ENCODE data around the gene CNPY2. TPM values are rescaled to one million over a fixed set of nuclear protein-coding genes. Genes with fewer than 3 reads are reported as not detected.
"Not testable (repeated sequence)": the region's sequence is repeated elsewhere in the genome, so short reads cannot be mapped to it uniquely, and the experiment has no call there.

The CNPY2 gene
- total RNA-seq, 4 donors from 2014 or later: 72.5 to 131 (median 91.0) TPM

DNA sequence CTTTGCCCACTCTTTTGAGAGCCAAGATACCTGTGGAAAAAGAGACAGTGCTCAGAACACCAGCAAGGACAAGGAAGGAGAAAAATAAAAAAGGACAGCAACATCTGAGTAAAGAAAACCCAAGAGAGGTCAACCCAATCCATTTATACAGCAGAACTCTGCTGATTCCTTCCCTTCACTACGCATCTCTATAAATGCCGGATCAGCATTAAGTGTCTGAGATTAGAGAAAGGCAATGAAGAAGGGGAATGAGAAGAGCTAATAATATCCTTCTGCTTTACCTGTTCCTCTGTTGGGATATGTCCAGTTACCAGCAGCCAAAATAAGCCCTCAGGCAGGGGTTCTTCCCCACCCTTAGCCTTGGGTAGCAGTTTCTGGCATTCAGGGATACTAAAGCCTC is 33.2 kb downstream of the CNPY2 start:
- Histone ChIP-seq H3K4me3 (no peak overlapping the region), H3K27me3 (no peaks in the 10 kb centered on the region), H3K27ac (no peak overlapping the region), H3K9me3 (no peaks in the 10 kb centered on the region), H3K4me1 (no peaks in the 10 kb centered on the region), H3K36me3 (peaks cover 0 to 91% (median 0%) of the 10 kb centered on the region in 3 donors)
- DNase-seq: no peak
- TF ChIP-seq POLR2A (IDR thresholded peaks at IDR 0.05): no peak
- TF ChIP-seq, protein P1, sequence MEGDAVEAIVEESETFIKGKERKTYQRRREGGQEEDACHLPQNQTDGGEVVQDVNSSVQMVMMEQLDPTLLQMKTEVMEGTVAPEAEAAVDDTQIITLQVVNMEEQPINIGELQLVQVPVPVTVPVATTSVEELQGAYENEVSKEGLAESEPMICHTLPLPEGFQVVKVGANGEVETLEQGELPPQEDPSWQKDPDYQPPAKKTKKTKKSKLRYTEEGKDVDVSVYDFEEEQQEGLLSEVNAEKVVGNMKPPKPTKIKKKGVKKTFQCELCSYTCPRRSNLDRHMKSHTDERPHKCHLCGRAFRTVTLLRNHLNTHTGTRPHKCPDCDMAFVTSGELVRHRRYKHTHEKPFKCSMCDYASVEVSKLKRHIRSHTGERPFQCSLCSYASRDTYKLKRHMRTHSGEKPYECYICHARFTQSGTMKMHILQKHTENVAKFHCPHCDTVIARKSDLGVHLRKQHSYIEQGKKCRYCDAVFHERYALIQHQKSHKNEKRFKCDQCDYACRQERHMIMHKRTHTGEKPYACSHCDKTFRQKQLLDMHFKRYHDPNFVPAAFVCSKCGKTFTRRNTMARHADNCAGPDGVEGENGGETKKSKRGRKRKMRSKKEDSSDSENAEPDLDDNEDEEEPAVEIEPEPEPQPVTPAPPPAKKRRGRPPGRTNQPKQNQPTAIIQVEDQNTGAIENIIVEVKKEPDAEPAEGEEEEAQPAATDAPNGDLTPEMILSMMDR (IDR thresholded peaks at IDR 0.05): no peak

DNA sequence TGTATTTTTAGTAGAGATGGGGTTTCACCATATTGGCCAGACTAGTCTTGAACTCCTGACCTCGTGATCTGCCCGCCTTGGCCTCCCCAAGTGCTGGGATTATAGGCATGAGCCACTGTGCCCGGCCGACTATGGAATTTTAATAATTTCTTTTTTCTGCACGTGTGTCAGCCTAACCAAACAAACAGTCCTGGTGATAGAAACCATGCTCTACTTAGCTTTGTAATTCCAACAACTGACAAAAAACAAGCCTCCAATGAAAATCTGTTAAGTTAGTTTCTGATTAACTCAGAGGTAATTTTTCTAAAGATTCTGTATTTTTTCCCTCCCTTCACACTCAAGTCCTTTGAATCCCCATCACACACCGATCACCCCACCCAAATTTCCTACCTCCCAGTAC is 33.8 kb downstream of the CNPY2 start:
- H3K36me3 ChIP-seq: peaks cover 0 to 96% (median 0%) of the 10 kb centered on the region in 3 donors

DNA sequence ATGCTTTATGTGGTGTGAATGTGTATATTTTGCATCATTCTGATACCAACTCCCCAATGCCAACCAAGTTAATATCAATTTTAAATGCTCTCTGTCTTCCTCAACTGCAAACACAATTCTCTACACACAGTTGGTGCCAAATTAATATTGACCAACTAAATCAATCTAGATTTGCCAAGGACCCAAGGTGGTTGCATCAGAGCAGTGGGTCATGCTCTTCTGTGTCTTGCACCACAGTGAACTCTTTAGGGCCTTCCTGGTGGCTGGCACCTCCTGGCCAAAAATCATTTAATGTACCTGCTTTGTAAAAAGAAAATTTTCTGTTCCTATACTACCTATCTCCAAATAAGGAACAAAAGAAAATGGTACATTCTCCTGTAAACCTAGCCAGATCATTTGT is 34.9 kb downstream of the CNPY2 start:
- no peak overlapping the region for H3K4me3 ChIP-seq
- peaks cover 0 to 98% (median 0%) of the 10 kb centered on the region in 3 donors for H3K36me3 ChIP-seq
- TF ChIP-seq POLR2A (IDR thresholded peaks at IDR 0.05): no peak
- TF ChIP-seq, protein P1 (IDR thresholded peaks at IDR 0.05): no peak

More for the DNA sequence above, 33.8 kb downstream of the CNPY2 start:
- Histone ChIP-seq H3K4me1 (no peaks in the 10 kb centered on the region), H3K27ac (no peak overlapping the region), H3K9me3 (no peaks in the 10 kb centered on the region), H3K27me3 (no peaks in the 10 kb centered on the region), H3K4me3 (no peak overlapping the region)
- TF ChIP-seq, protein P1 (IDR thresholded peaks at IDR 0.05): no peak
- no peak for TF ChIP-seq POLR2A (IDR thresholded peaks at IDR 0.05)
- DNase-seq: no peak

DNA sequence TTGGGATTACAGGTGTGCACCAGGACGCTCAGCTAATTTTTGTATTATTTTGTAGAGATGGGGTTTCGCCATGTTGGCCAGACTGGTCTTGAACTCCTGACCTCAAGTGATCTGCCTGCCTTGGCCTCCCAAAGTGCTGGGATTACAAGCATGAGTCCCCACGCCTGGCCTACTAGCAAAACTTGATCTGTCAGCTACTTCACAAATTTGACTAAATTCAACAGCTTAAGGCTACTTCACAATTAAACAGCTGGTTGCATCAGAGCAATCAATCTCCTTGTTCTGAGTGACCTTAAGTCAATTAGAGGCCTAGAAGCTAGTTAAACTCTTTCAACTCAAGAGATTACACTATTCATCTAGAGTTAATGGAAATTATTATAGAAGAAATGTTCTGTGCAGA is 36.9 kb downstream of the CNPY2 start:
- H3K4me3 ChIP-seq: no peak overlapping the region
- peaks cover 0 to 100% (median 0%) of the 10 kb centered on the region in 3 donors for H3K36me3 ChIP-seq
- no peak for TF ChIP-seq POLR2A (IDR thresholded peaks at IDR 0.05)
- TF ChIP-seq, protein P1 (IDR thresholded peaks at IDR 0.05): no peak
- H3K4me1 ChIP-seq: no peaks in the 10 kb centered on the region
- H3K27ac ChIP-seq: no peak overlapping the region
- no peaks in the 10 kb centered on the region for H3K27me3 ChIP-seq
- no peaks in the 10 kb centered on the region for H3K9me3 ChIP-seq
- DNase-seq: no peak

More for the DNA sequence above, 34.9 kb downstream of the CNPY2 start:
- no peak for DNase-seq
- Histone ChIP-seq H3K27me3 (no peaks in the 10 kb centered on the region), H3K27ac (no peak overlapping the region), H3K9me3 (no peaks in the 10 kb centered on the region), H3K4me1 (no peaks in the 10 kb centered on the region)

DNA sequence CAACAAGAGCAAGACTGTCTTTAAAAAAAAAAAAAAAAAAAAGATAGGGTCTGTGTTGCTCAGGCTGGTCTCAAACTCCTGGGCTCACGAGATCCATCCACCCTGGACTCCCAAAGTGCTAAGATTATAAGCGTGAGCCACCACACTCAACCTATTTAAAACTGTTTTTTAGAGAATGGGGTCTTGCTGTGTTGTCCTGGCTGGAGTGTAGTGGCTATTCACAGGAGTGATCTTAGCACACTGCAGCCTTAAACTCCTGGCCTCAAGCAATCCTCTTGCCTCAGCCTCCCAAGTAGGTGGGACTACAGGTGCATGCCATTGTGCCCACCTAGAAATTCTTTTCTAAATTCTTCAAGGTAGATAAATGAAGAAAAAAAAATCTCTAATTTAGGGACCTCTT is 41.5 kb downstream of the CNPY2 start:
- DNase-seq: no peak
- Histone ChIP-seq H3K27ac (no peak overlapping the region), H3K27me3 (no peaks in the 10 kb centered on the region), H3K4me3 (no peak overlapping the region), H3K9me3 (no peaks in the 10 kb centered on the region), H3K4me1 (no peaks in the 10 kb centered on the region), H3K36me3 (peaks cover 0 to 92% (median 0%) of the 10 kb centered on the region in 3 donors)
- TF ChIP-seq POLR2A (IDR thresholded peaks at IDR 0.05): no peak
- TF ChIP-seq, protein P1 (IDR thresholded peaks at IDR 0.05): no peak

DNA sequence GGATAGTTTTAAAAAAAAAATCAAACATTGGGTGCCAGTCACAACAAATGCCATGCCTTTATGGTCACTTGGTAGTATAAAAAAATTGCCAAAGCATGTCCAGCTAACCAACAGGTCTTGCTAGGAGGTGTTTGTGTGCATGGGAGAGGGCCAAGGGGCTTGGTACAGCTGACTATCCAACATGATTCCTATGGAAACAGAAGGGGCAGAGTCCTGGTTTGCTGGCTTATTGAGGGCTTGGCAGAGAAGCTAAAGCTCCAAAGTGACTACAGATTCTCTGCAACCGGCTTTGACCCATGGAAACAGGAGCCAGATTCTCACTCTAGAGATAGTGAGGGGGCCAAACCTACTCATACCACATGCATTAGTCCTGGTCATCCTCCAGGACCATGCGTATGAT is 43.3 kb downstream of the CNPY2 start:
- not testable (repeated sequence) for H3K27ac ChIP-seq, H3K27me3 ChIP-seq, H3K4me1 ChIP-seq, H3K9me3 ChIP-seq, H3K4me3 ChIP-seq, DNase-seq
- H3K36me3 ChIP-seq: peaks cover 0 to 74% (median 0%) of the 10 kb centered on the region in 3 donors
